Measurements from ENCODE around the gene CLRN3.

GRCh38 chr10:127918572-127918971 lies 25.8 kb upstream of the CLRN3 start:
- TF ChIP-seq POLR2AphosphoS5 (IDR thresholded peaks at IDR 0.05; ENCODE audit: low read depth) = no peak
- no peak for TF ChIP-seq CTCF (conservative IDR thresholded peaks at IDR 0.05; ENCODE audit: low read depth in 2 of 2)
- TF ChIP-seq EZH2 (IDR thresholded peaks at IDR 0.05; ENCODE audit: low read depth, unreplicated experiment) = no peak
- no peak for TF ChIP-seq EZH2phosphoT487 (IDR thresholded peaks at IDR 0.05; ENCODE audit: unreplicated experiment)
- TF ChIP-seq STAT1 (IDR thresholded peaks at IDR 0.05; ENCODE audit: unreplicated experiment) = no peak
- TF ChIP-seq REST (IDR thresholded peaks at IDR 0.05; ENCODE audit: unreplicated experiment) = no peak

Data from GM23338 (cell line).